Measurements from ENCODE around the gene FRMD3.

GRCh38 chr9:83396813-83397212 is 141.4 kb downstream of the FRMD3 start:
- TF ChIP-seq CTCF (IDR thresholded peaks at IDR 0.05) (no peak), POLR2A (IDR thresholded peaks at IDR 0.05) (no peak)
